ENCODE data around the gene SOX3.

- TF ChIP-seq CTCF (IDR thresholded peaks at IDR 0.05; ENCODE audit: low read depth, low read length, missing input control) = no peak
- no peak for TF ChIP-seq REST (IDR thresholded peaks at IDR 0.05)
- no peak for TF ChIP-seq EGR1 (IDR thresholded peaks at IDR 0.05; ENCODE audit: low read depth in 2 of 2)
- no peak for TF ChIP-seq MAX (IDR thresholded peaks at IDR 0.05)
- TF ChIP-seq SP1 (IDR thresholded peaks at IDR 0.05) = no peak
- no peak for TF ChIP-seq GABPA (IDR thresholded peaks at IDR 0.05 in 1 of 2, conservative IDR thresholded peaks at IDR 0.05 in 1 of 2)
These were observed 16.5 kb upstream of the SOX3 start for GRCh38 chrX:140521393-140521792.
